Measurements from ENCODE around the gene IRAK1.

Gene IRAK1

DNA sequence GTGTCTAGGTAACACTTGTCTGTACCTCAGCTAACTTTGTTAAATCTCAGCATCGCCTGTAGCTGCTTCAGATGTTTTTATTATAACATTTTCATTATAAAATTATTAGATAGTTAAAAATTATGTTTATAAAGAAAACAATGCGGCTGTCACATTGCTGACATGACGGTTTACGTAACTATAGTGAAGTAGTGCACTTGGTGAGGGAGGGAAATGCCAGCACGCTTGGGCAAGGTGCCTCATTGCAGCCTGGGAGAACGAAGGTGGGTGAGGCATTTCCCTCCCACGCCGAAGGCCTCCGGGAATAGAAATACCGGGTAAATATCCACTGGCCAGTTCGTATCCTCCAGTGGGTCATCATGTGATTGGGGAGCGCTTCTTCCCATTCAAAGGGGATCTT lies 31.2 kb downstream of the IRAK1 start:
- H3K9ac ChIP-seq (ENCODE audit: low read length), result no peak overlapping the region
- TF ChIP-seq, protein P1, sequence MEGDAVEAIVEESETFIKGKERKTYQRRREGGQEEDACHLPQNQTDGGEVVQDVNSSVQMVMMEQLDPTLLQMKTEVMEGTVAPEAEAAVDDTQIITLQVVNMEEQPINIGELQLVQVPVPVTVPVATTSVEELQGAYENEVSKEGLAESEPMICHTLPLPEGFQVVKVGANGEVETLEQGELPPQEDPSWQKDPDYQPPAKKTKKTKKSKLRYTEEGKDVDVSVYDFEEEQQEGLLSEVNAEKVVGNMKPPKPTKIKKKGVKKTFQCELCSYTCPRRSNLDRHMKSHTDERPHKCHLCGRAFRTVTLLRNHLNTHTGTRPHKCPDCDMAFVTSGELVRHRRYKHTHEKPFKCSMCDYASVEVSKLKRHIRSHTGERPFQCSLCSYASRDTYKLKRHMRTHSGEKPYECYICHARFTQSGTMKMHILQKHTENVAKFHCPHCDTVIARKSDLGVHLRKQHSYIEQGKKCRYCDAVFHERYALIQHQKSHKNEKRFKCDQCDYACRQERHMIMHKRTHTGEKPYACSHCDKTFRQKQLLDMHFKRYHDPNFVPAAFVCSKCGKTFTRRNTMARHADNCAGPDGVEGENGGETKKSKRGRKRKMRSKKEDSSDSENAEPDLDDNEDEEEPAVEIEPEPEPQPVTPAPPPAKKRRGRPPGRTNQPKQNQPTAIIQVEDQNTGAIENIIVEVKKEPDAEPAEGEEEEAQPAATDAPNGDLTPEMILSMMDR (IDR thresholded peaks at IDR 0.05; ENCODE audit: low read length), result no peak
- TF ChIP-seq EZH2 (optimal IDR thresholded peaks at IDR 0.05; ENCODE audit: low read depth, low read length) (no peak), EZH2phosphoT487 (IDR thresholded peaks at IDR 0.05; ENCODE audit: low read length) (no peak)

DNA sequence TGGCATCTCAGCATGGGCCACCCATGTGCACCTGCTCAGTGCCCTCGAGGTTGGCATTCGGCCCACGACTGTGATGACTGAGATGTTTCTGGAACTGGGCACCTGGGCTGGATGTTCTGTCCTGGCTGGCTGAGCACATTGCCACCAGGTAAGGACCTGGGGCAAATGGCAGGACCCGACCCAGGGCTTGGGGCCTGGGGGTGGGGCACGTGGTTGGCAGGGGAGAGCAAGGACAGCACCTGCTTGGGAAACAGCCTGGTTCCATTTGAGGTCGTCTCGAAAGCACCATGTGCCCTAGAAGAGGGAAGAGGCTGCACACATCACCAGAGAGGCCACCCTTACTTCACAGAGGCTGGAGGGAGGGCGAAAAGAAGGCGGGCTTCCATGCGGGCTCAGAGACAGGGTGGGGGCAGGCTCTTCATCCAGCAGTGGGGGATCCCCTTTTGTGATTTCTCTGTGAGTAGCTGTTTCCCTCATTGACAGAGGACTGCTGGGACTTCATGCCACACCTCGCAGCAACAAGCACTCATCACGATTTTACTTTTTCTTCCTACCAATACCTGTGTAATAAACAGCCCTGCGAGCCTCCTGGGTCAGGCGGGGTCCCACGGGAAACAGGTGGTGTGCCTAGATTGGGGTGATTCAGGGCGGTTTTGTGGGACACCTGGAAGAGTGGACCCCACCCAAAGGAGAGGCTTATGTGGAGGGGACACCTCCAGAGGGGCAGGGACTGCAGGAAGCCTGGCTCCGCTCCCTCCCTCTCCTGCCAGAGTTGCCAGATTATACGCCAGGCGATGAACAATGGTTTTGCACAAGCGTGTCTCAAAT lies 35.1 kb downstream of the IRAK1 start:
- Histone ChIP-seq H3F3A (ENCODE audit: insufficient read depth, low read length) (peaks cover 26% of the 10 kb centered on the region), H3K4me1 (ENCODE audit: low read length) (peaks cover 39% of the 10 kb centered on the region), H3K4me2 (ENCODE audit: low read depth, low read length) (peak overlapping the region; percentile 60; the same call in 1 of the 2 replicates), H3K9me3 (replicated peaks; ENCODE audit: insufficient read depth, low read length) (no peaks in the 10 kb centered on the region), H3K9ac (ENCODE audit: low read length) (peak overlapping the region; percentile 45; the same call in 1 of the 2 replicates), H4K20me1 (ENCODE audit: insufficient read depth, low read length) (no peaks in the 10 kb centered on the region), H3K36me3 (replicated peaks; ENCODE audit: insufficient read depth, low read length) (no peaks in the 10 kb centered on the region), H3K4me3 (ENCODE audit: low read length) (no peak overlapping the region), H3K79me2 (ENCODE audit: low read length) (no peaks in the 10 kb centered on the region), H3K9me2 (replicated peaks; ENCODE audit: insufficient read depth, low read length) (no peaks in the 10 kb centered on the region), H3K27me3 (replicated peaks; ENCODE audit: insufficient read depth, low read length) (no peaks in the 10 kb centered on the region), H2AFZ (ENCODE audit: low read length) (no peak overlapping the region), H3K27ac (ENCODE audit: low read length) (peak overlapping the region; percentile 93; the same call in 1 of the 2 replicates)
- DNase-seq, result no peak
- TF ChIP-seq, protein P1 (IDR thresholded peaks at IDR 0.05; ENCODE audit: low read length), result no peak
- TF ChIP-seq EZH2phosphoT487 (IDR thresholded peaks at IDR 0.05; ENCODE audit: low read length), result no peak
- no peak for TF ChIP-seq EZH2 (optimal IDR thresholded peaks at IDR 0.05; ENCODE audit: low read depth, low read length)

More for the DNA sequence above, 31.2 kb downstream of the IRAK1 start:
- Histone ChIP-seq H3K9me3 (replicated peaks; ENCODE audit: insufficient read depth, low read length) (no peaks in the 10 kb centered on the region), H3K36me3 (replicated peaks; ENCODE audit: insufficient read depth, low read length) (no peaks in the 10 kb centered on the region), H3K27ac (ENCODE audit: low read length) (no peak overlapping the region), H3K27me3 (replicated peaks; ENCODE audit: insufficient read depth, low read length) (no peaks in the 10 kb centered on the region), H3K4me1 (ENCODE audit: low read length) (peaks cover 14% of the 10 kb centered on the region), H3K4me2 (ENCODE audit: low read depth, low read length) (no peak overlapping the region), H3F3A (ENCODE audit: insufficient read depth, low read length) (peaks cover 7% of the 10 kb centered on the region; the same call in 1 of the 2 replicates), H4K20me1 (ENCODE audit: insufficient read depth, low read length) (no peaks in the 10 kb centered on the region), H2AFZ (ENCODE audit: low read length) (no peak overlapping the region), H3K9me2 (replicated peaks; ENCODE audit: insufficient read depth, low read length) (no peaks in the 10 kb centered on the region), H3K4me3 (ENCODE audit: low read length) (no peak overlapping the region), H3K79me2 (ENCODE audit: low read length) (no peaks in the 10 kb centered on the region)
- no peak for DNase-seq

DNA sequence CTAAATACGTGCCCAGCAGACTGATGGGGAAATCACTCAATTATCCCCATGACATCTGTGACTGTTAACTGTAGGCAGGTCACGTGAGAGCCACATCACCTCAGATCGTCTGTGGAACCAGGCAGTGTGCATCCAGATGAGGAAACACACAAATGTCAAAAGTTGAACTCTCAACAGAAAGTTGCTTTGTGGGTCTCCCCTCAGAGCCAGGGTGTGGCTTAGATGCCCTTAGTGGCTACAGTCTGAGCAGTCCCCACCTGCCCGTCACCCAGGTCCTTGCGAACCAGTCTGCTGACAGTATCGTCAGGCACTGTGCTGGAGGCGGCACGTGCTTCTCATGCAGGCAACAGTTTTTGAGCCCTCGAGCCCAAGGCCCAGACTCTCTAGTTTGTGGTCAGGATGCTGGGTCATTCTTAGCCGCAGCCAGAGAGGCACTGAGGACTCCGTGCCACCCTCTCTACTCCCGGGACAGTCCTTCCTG lies 36.3 kb downstream of the IRAK1 start:
- Histone ChIP-seq H3K36me3 (replicated peaks; ENCODE audit: insufficient read depth, low read length) (no peaks in the 10 kb centered on the region), H3K9me2 (replicated peaks; ENCODE audit: insufficient read depth, low read length) (no peaks in the 10 kb centered on the region), H3K4me3 (ENCODE audit: low read length) (no peak overlapping the region), H3K27ac (ENCODE audit: low read length) (no peak overlapping the region), H3K4me2 (ENCODE audit: low read depth, low read length) (no peak overlapping the region), H4K20me1 (ENCODE audit: insufficient read depth, low read length) (no peaks in the 10 kb centered on the region), H2AFZ (ENCODE audit: low read length) (no peak overlapping the region), H3K9ac (ENCODE audit: low read length) (no peak overlapping the region), H3K27me3 (replicated peaks; ENCODE audit: insufficient read depth, low read length) (no peaks in the 10 kb centered on the region), H3K79me2 (ENCODE audit: low read length) (no peaks in the 10 kb centered on the region), H3K9me3 (replicated peaks; ENCODE audit: insufficient read depth, low read length) (no peaks in the 10 kb centered on the region), H3K4me1 (ENCODE audit: low read length) (peaks cover 39% of the 10 kb centered on the region), H3F3A (ENCODE audit: insufficient read depth, low read length) (peaks cover 26% of the 10 kb centered on the region)
- no peak for DNase-seq
- TF ChIP-seq EZH2phosphoT487 (IDR thresholded peaks at IDR 0.05; ENCODE audit: low read length) (no peak), EZH2 (optimal IDR thresholded peaks at IDR 0.05; ENCODE audit: low read depth, low read length) (no peak)

All from MM.1S (cell line).